ENCODE data around the gene GMPPA. TPM values are rescaled to one million over a fixed set of nuclear protein-coding genes. Genes with fewer than 3 reads are reported as not detected.

The GMPPA gene
- total and polyA plus RNA-seq, 2 donors (not counting 1 experiment from before 2014, with no cell fraction given): 38.3 to 59.7 TPM

- Histone ChIP-seq H3K4me1 (ENCODE audit: control insufficient read depth, extremely low read depth, insufficient read depth, low read length) (no peaks in the 10 kb centered on the region), H3K4me3 (replicated peaks in 1 of 4; ENCODE audit: control extremely low read depth in 1 of 4, insufficient read depth in 1 of 4, low read depth in 3 of 4, low read length in 4 of 4) (no peak overlapping the region), H4K20me1 (ENCODE audit: control insufficient read depth, extremely low read depth, insufficient read depth, low read length) (no peaks in the 10 kb centered on the region), H3K36me3 (ENCODE audit: control insufficient read depth, insufficient read depth, low read length) (no peaks in the 10 kb centered on the region), H3K4me2 (ENCODE audit: extremely low read depth, insufficient read depth, low read length) (no peak overlapping the region), H3K9ac (ENCODE audit: insufficient read depth, low read length) (no peak overlapping the region), H3K27me3 (ENCODE audit: control insufficient read depth, insufficient read depth, low read length) (peaks cover 29% of the 10 kb centered on the region), H3K79me2 (ENCODE audit: control insufficient read depth, insufficient read depth, low read length) (no peaks in the 10 kb centered on the region), H3K27ac (ENCODE audit: insufficient read depth, low read length) (no peak overlapping the region), H2AFZ (ENCODE audit: low read length) (no peak overlapping the region), H3K9me3 (ENCODE audit: control insufficient read depth, insufficient read depth, low read depth, low read length) (no peaks in the 10 kb centered on the region)
- DNase-seq (ENCODE audit: low read depth in 2 of 2): no peak
- TF ChIP-seq EZH2 (IDR thresholded peaks at IDR 0.05; ENCODE audit: low read length, missing control alignments) (no peak), CTCF (conservative IDR thresholded peaks at IDR 0.05 in 1 of 2, IDR thresholded peaks at IDR 0.05 in 1 of 2; ENCODE audit: low read depth in 1 of 2, low read length in 2 of 2) (no peak)
Measured at GRCh38 chr2:219485201-219485580, 13.5 kb upstream of the GMPPA start.

- Histone ChIP-seq H3K79me2 (ENCODE audit: control insufficient read depth, insufficient read depth, low read length) (no peaks in the 10 kb centered on the region), H2AFZ (ENCODE audit: low read length) (no peak overlapping the region), H3K9ac (ENCODE audit: insufficient read depth, low read length) (no peak overlapping the region), H4K20me1 (ENCODE audit: control insufficient read depth, extremely low read depth, insufficient read depth, low read length) (no peaks in the 10 kb centered on the region), H3K4me1 (ENCODE audit: control insufficient read depth, extremely low read depth, insufficient read depth, low read length) (no peaks in the 10 kb centered on the region), H3K4me3 (replicated peaks in 1 of 4; ENCODE audit: control extremely low read depth in 1 of 4, insufficient read depth in 1 of 4, low read depth in 3 of 4, low read length in 4 of 4) (no peak overlapping the region), H3K4me2 (ENCODE audit: extremely low read depth, insufficient read depth, low read length) (no peak overlapping the region), H3K27me3 (ENCODE audit: control insufficient read depth, insufficient read depth, low read length) (peaks cover 29% of the 10 kb centered on the region), H3K9me3 (ENCODE audit: control insufficient read depth, insufficient read depth, low read depth, low read length) (no peaks in the 10 kb centered on the region), H3K27ac (ENCODE audit: insufficient read depth, low read length) (no peak overlapping the region), H3K36me3 (ENCODE audit: control insufficient read depth, insufficient read depth, low read length) (no peaks in the 10 kb centered on the region)
- no peak for TF ChIP-seq CTCF (conservative IDR thresholded peaks at IDR 0.05 in 1 of 2, IDR thresholded peaks at IDR 0.05 in 1 of 2; ENCODE audit: low read depth in 1 of 2, low read length in 2 of 2)
- no peak for TF ChIP-seq EZH2 (IDR thresholded peaks at IDR 0.05; ENCODE audit: low read length, missing control alignments)
- DNase-seq (ENCODE audit: low read depth in 2 of 2): no peak
Measured at GRCh38 chr2:219486380-219486959, 12.2 kb upstream of the GMPPA start.

GRCh38 chr2:219488149-219488843 is 10.4 kb upstream of the GMPPA start:
- no peak for TF ChIP-seq EZH2 (IDR thresholded peaks at IDR 0.05; ENCODE audit: low read length, missing control alignments)
- no peak for TF ChIP-seq CTCF (conservative IDR thresholded peaks at IDR 0.05 in 1 of 2, IDR thresholded peaks at IDR 0.05 in 1 of 2; ENCODE audit: low read depth in 1 of 2, low read length in 2 of 2)
- Histone ChIP-seq H3K79me2 (ENCODE audit: control insufficient read depth, insufficient read depth, low read length) (no peaks in the 10 kb centered on the region), H3K27me3 (ENCODE audit: control insufficient read depth, insufficient read depth, low read length) (peaks cover 29% of the 10 kb centered on the region), H3K4me3 (replicated peaks in 1 of 4; ENCODE audit: control extremely low read depth in 1 of 4, insufficient read depth in 1 of 4, low read depth in 3 of 4, low read length in 4 of 4) (no peak overlapping the region), H3K9ac (ENCODE audit: insufficient read depth, low read length) (no peak overlapping the region), H3K27ac (ENCODE audit: insufficient read depth, low read length) (no peak overlapping the region), H3K4me1 (ENCODE audit: control insufficient read depth, extremely low read depth, insufficient read depth, low read length) (no peaks in the 10 kb centered on the region), H3K4me2 (ENCODE audit: extremely low read depth, insufficient read depth, low read length) (no peak overlapping the region), H4K20me1 (ENCODE audit: control insufficient read depth, extremely low read depth, insufficient read depth, low read length) (no peaks in the 10 kb centered on the region), H2AFZ (ENCODE audit: low read length) (no peak overlapping the region), H3K36me3 (ENCODE audit: control insufficient read depth, insufficient read depth, low read length) (no peaks in the 10 kb centered on the region), H3K9me3 (ENCODE audit: control insufficient read depth, insufficient read depth, low read depth, low read length) (no peaks in the 10 kb centered on the region)
- no peak for DNase-seq (ENCODE audit: low read depth in 2 of 2)

All from fibroblast of lung (primary cell).